ENCODE data around the gene TSPAN33. TPM values are rescaled to one million over a fixed set of nuclear protein-coding genes. Genes with fewer than 3 reads are reported as not detected.
"Not testable (repeated sequence)": the region's sequence is repeated elsewhere in the genome, so short reads cannot be mapped to it uniquely, and the experiment has no call there.

The TSPAN33 gene
- total RNA-seq, 3 donors from 2014 or later = 3.9 to 11.4 (median 5.4) TPM

- intact Hi-C loops (cut with DNase I; ENCODE audit: low total_unique reads) = no loop called here
- no peak overlapping the region for H3K4me3 ChIP-seq
- H3K27me3 ChIP-seq = no peaks in the 10 kb centered on the region
- H3K4me1 ChIP-seq = no peaks in the 10 kb centered on the region
- TF ChIP-seq POLR2A (IDR thresholded peaks at IDR 0.05) = no peak
- no peak for TF ChIP-seq POLR2AphosphoS5 (IDR thresholded peaks at IDR 0.05)
- no peak for TF ChIP-seq CTCF (IDR thresholded peaks at IDR 0.05)
- no peaks in the 10 kb centered on the region for H3K9me3 ChIP-seq
- H3K27ac ChIP-seq = no peak overlapping the region
- no peaks in the 10 kb centered on the region for H3K36me3 ChIP-seq
- no peak for DNase-seq (ENCODE audit: low spot score in 2 of 2)
These were observed 67.6 kb downstream of the TSPAN33 start for GRCh38 chr7:129212126-129212525.

- DNase-seq (ENCODE audit: low spot score in 2 of 2) = no peak
- TF ChIP-seq POLR2AphosphoS5 (IDR thresholded peaks at IDR 0.05) = no peak
- no peak for TF ChIP-seq POLR2A (IDR thresholded peaks at IDR 0.05)
- TF ChIP-seq CTCF (IDR thresholded peaks at IDR 0.05) = no peak
- Histone ChIP-seq H3K4me1 (no peaks in the 10 kb centered on the region), H3K4me3 (no peak overlapping the region), H3K9me3 (no peaks in the 10 kb centered on the region), H3K27me3 (no peaks in the 10 kb centered on the region), H3K36me3 (no peaks in the 10 kb centered on the region), H3K27ac (no peak overlapping the region)
- intact Hi-C loops (cut with DNase I; ENCODE audit: low total_unique reads) = no loop called here
These were observed 68.1 kb downstream of the TSPAN33 start for GRCh38 chr7:129212596-129212995.

- H3K27me3 ChIP-seq = no peaks in the 10 kb centered on the region
- no peaks in the 10 kb centered on the region for H3K36me3 ChIP-seq
- TF ChIP-seq POLR2AphosphoS5 (IDR thresholded peaks at IDR 0.05) = no peak
- no peak for TF ChIP-seq CTCF (IDR thresholded peaks at IDR 0.05)
- no peak for TF ChIP-seq POLR2A (IDR thresholded peaks at IDR 0.05)
- H3K27ac ChIP-seq = no peak overlapping the region
- intact Hi-C loops (cut with DNase I; ENCODE audit: low total_unique reads) = loop anchor here (1.0 kb wide), 1 partner anchor 50 kb away; no protein-coding TSS in a partner anchor
- no peak overlapping the region for H3K4me3 ChIP-seq
- H3K9me3 ChIP-seq = no peaks in the 10 kb centered on the region
- H3K4me1 ChIP-seq = no peaks in the 10 kb centered on the region
- DNase-seq (ENCODE audit: low spot score in 2 of 2) = peak in 1 of 2 donors; percentile 32
These were observed 69.3 kb downstream of the TSPAN33 start for GRCh38 chr7:129213828-129214227.

- H3K36me3 ChIP-seq; H3K4me3 ChIP-seq; intact Hi-C loops (cut with DNase I; ENCODE audit: low total_unique reads); H3K4me1 ChIP-seq; DNase-seq (ENCODE audit: low spot score in 2 of 2); H3K27ac ChIP-seq; H3K27me3 ChIP-seq; H3K9me3 ChIP-seq: not testable (repeated sequence)
These were observed 71.2 kb downstream of the TSPAN33 start for GRCh38 chr7:129215691-129216090.

- H3K9me3 ChIP-seq; H3K4me3 ChIP-seq; H3K36me3 ChIP-seq; H3K4me1 ChIP-seq; H3K27ac ChIP-seq; intact Hi-C loops (cut with DNase I; ENCODE audit: low total_unique reads); DNase-seq (ENCODE audit: low spot score in 2 of 2); H3K27me3 ChIP-seq: not testable (repeated sequence)
These were observed 71.7 kb downstream of the TSPAN33 start for GRCh38 chr7:129216101-129216715.

- H3K4me3 ChIP-seq; intact Hi-C loops (cut with DNase I; ENCODE audit: low total_unique reads); H3K36me3 ChIP-seq; H3K27ac ChIP-seq; H3K9me3 ChIP-seq; DNase-seq (ENCODE audit: low spot score in 2 of 2); H3K27me3 ChIP-seq; H3K4me1 ChIP-seq: not testable (repeated sequence)
These were observed 72.4 kb downstream of the TSPAN33 start for GRCh38 chr7:129216821-129217416.
